A673 (cell line): Measurements from ENCODE around the gene MRC1. TPM values are rescaled to one million over a fixed set of nuclear protein-coding genes. Genes with fewer than 3 reads are reported as not detected.

Source experiments
- BruUV-seq: library from RNA; stranded (reverse); fragments of 400-500 nt; replicated peaks from 2 replicates; lab custom pipeline; 2021; lab: Mats Ljungman, UMichigan
- CTCF ChIA-PET: fragments of 300-600 bp; sonication (Branson Sonifier 250); formaldehyde crosslinking; loops from one replicate; lab custom pipeline; 2022; ENCODE audit warnings: antibody characterized with exemption; lab: Charles Lee
- POLR2A ChIA-PET: fragments of 300-600 bp; sonication (Branson Sonifier 250); formaldehyde crosslinking; loops from one replicate; lab custom pipeline; 2022; ENCODE audit warnings: antibody characterized with exemption; ENCODE audit not compliant: low non-redundant PET; lab: Charles Lee
- DNase-seq: peaks from one replicate; pipeline ENCODE4 v3.0.0-alpha.2; 2015; ENCODE audit warnings: low spot score
- H3K27ac ChIP-seq: fragments of 200-600 bp; sonication (generic); 2 replicates; pipeline ENCODE4 v1.5.1; 2016; ENCODE audit warnings: mixed run types, low read depth, mild to moderate bottlenecking, mixed read lengths, antibody characterized with exemption, low read length; ENCODE audit not compliant: poor library complexity, severe bottlenecking
- H3K27me3 ChIP-seq: fragments of 200-600 bp; sonication (generic); replicated peaks from 2 replicates; pipeline ENCODE4 v1.6.1; 2017; ENCODE audit warnings: mixed run types, low read depth, mild to moderate bottlenecking, mixed read lengths, antibody characterized with exemption, low read length; ENCODE audit not compliant: insufficient read depth, poor library complexity
- H3K36me3 ChIP-seq: fragments of 200-600 bp; sonication (generic); 2 replicates; pipeline ENCODE4 v1.6.1; 2016; ENCODE audit warnings: mixed run types, mild to moderate bottlenecking, mixed read lengths, antibody characterized with exemption, low read length; ENCODE audit not compliant: insufficient read depth, poor library complexity, severe bottlenecking
- H3K4me1 ChIP-seq: fragments of 200-600 bp; sonication (generic); 2 replicates; pipeline ENCODE4 v1.6.1; 2017; ENCODE audit warnings: mixed run types, mild to moderate bottlenecking, mixed read lengths, antibody characterized with exemption, low read length; ENCODE audit not compliant: insufficient read depth, poor library complexity, severe bottlenecking
- H3K4me3 ChIP-seq: fragments of 200-600 bp; sonication (generic); 2 replicates; pipeline ENCODE4 v1.5.1; 2016; ENCODE audit warnings: low read depth, mixed run types, mild to moderate bottlenecking, mixed read lengths, low read length; ENCODE audit not compliant: poor library complexity, severe bottlenecking
- H3K9me3 ChIP-seq: fragments of 200-600 bp; sonication (generic); 2 replicates; pipeline ENCODE4 v1.6.1; 2016; ENCODE audit warnings: mixed run types, low read depth, mild to moderate bottlenecking, mixed read lengths, antibody characterized with exemption, low read length; ENCODE audit not compliant: poor library complexity, severe bottlenecking
- EZH2 ChIP-seq: fragments of 200-600 bp; sonication (generic); IDR thresholded peaks from 2 replicates; pipeline ENCODE4 v1.6.1; 2017; ENCODE audit warnings: borderline replicate concordance, low read depth, mild to moderate bottlenecking, mixed read lengths, antibody characterized with exemption, low read length; ENCODE audit not compliant: poor library complexity, severe bottlenecking
- intact Hi-C: fragments of 100-400 bp; cut with micrococcal nuclease; formaldehyde crosslinking; loops from one replicate; pipeline ENCODE4 v1.10.0; 2022; ENCODE audit not compliant: unreplicated experiment
- total RNA-seq: library from RNA; stranded (reverse); gene quantifications from 2 replicates; pipeline ENCODE4 v1.2.3, GENCODE V29; 2021
- TF ChIP-seq, protein P1 (sequence below): fragments of 300-800, 200-600 bp; sonication (generic); conservative IDR thresholded peaks from 2 replicates; pipeline ENCODE4 v1.5.1; 2017; ENCODE audit warnings: low read depth, mild to moderate bottlenecking, antibody characterized with exemption, low read length, moderate library complexity, mixed read lengths

The MRC1 gene
- total RNA-seq, 1 experiment from 2014 or later, result 0.15 TPM

DNA sequence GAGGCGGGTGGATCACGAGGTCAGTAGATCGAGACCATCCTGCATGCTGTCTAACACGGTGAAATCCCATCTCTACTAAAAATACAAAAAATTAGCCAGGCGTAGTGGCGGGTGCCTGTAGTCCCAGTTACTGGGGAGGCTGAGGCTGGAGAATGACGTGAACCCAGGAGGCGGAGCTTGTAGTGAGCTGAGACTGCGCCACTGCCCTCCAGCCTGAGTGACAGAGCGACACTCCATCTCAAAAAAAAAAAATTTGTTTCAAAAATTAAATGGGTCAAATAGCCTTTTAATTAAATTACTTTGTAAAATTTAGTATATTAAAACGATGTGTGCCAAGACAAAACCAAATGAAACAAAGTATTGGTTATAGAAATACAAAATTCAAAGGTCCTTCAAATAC, 6.8 kb upstream of the MRC1 start:
- Histone ChIP-seq H3K4me1 (no peaks in the 10 kb centered on the region), H3K27ac (no peak overlapping the region), H3K9me3 (no peaks in the 10 kb centered on the region), H3K27me3 (no peaks in the 10 kb centered on the region), H3K4me3 (no peak overlapping the region), H3K36me3 (no peaks in the 10 kb centered on the region)
- ChIA-PET CTCF (no interaction called here), POLR2A (no interaction called here)
- intact Hi-C loops, result no loop called here
- TF ChIP-seq EZH2, result no peak
- TF ChIP-seq, protein P1, sequence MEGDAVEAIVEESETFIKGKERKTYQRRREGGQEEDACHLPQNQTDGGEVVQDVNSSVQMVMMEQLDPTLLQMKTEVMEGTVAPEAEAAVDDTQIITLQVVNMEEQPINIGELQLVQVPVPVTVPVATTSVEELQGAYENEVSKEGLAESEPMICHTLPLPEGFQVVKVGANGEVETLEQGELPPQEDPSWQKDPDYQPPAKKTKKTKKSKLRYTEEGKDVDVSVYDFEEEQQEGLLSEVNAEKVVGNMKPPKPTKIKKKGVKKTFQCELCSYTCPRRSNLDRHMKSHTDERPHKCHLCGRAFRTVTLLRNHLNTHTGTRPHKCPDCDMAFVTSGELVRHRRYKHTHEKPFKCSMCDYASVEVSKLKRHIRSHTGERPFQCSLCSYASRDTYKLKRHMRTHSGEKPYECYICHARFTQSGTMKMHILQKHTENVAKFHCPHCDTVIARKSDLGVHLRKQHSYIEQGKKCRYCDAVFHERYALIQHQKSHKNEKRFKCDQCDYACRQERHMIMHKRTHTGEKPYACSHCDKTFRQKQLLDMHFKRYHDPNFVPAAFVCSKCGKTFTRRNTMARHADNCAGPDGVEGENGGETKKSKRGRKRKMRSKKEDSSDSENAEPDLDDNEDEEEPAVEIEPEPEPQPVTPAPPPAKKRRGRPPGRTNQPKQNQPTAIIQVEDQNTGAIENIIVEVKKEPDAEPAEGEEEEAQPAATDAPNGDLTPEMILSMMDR, result no peak
- BruUV-seq, result no TSS peak
- DNase-seq, result no peak

DNA sequence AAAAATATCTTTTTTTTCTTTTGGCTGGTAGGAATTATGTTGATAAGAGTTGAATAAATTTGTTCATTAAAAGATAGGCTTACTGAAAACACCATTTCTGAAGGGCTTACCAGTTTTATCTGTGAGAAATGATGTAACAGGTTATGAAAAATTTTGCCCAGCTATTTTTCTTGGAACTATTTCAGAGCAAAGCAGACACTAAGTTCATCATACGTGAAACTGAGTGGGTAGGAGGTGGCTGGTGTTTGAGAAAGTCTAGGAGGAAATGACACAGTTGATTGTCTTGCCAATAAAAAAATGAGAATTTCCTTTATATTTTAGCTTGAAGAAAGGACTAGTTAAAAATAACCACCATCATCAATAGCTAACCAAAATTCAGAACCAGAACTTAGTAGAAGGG, 6.2 kb upstream of the MRC1 start:
- no peak overlapping the region for H3K4me3 ChIP-seq
- H3K27me3 ChIP-seq, result no peaks in the 10 kb centered on the region
- no peak for TF ChIP-seq EZH2
- TF ChIP-seq, protein P1, result no peak
- no peak for DNase-seq
- BruUV-seq, result no TSS peak
- ChIA-PET CTCF (no interaction called here), POLR2A (no interaction called here)
- intact Hi-C loops, result no loop called here
- no peaks in the 10 kb centered on the region for H3K4me1 ChIP-seq
- no peaks in the 10 kb centered on the region for H3K36me3 ChIP-seq
- H3K9me3 ChIP-seq, result no peaks in the 10 kb centered on the region
- H3K27ac ChIP-seq, result no peak overlapping the region

DNA sequence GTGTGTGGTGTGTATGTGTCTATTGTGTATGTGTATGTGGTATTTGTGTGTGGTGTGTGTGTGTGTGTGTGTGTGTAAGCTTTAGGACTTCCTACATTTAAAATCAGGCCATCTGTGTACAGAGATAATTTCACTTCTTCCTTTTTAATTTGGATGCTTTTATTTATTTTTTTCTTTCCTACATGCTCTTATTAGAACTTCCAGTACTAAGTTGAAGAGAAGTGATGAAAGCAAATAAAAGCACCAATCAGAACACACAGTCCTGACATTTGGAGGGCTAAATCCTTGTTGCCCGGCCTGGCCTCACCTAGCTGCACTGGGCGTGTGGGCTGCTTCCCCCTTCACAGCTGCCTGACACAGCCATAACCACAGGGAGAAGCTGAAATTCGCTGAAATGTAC, 3.8 kb upstream of the MRC1 start:
- H3K36me3 ChIP-seq, result no peaks in the 10 kb centered on the region
- TF ChIP-seq, protein P1, result no peak
- TF ChIP-seq EZH2, result no peak
- ChIA-PET CTCF (no interaction called here), POLR2A (no interaction called here)
- no peaks in the 10 kb centered on the region for H3K9me3 ChIP-seq
- no peaks in the 10 kb centered on the region for H3K4me1 ChIP-seq
- BruUV-seq, result no TSS peak
- intact Hi-C loops, result no loop called here
- no peak overlapping the region for H3K27ac ChIP-seq
- no peaks in the 10 kb centered on the region for H3K27me3 ChIP-seq
- no peak for DNase-seq
- no peak overlapping the region for H3K4me3 ChIP-seq
